Fibroblast of gingiva (primary cell): ENCODE measurements around the gene XK.
"Not testable (repeated sequence)": the region's sequence is repeated elsewhere in the genome, so short reads cannot be mapped to it uniquely, and the experiment has no call there.

Source experiments
- DNase-seq: peaks from one replicate; pipeline ENCODE4 v3.0.0-alpha.2; 2011; ENCODE audit warnings: low read depth

Gene XK

DNA sequence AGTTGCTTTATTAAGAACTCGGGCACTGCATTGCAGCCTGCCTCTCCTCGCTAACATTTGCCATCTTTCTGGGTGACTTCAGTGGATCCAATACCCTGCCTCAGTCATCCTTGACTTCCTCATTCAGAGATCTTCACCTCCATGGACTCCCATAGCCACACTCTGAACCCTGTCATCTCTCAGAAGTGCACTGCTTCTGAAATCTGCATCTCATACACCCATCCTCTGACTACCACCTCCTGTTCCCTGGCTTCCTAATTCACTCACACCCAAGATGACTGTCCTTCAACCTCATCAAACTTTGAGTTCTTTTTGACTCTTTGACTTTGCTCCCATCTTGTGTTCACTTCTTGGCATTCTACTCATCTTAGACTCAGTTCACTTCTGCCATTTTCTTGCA lies 68.9 kb downstream of the XK start:
- no peak for DNase-seq

DNA sequence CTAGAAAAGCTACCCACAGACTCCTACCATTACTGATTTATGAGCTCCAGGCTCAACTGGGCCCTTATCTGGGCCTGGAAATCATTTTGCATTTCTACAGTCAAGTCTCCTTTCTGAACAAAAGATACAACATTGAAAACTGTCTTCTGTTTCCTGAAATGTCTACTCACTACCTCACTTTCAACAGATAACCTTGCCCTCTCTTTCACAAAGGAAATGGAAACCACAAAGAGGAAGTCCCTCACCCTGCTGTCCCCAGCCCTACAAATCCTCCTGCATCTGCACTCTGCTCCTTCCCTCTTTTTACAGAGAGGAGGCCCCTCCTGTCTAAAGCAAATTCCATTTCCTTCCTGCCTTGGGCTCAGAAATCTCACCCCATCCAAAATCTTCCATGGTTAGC lies 69.4 kb downstream of the XK start:
- DNase-seq: no peak

DNA sequence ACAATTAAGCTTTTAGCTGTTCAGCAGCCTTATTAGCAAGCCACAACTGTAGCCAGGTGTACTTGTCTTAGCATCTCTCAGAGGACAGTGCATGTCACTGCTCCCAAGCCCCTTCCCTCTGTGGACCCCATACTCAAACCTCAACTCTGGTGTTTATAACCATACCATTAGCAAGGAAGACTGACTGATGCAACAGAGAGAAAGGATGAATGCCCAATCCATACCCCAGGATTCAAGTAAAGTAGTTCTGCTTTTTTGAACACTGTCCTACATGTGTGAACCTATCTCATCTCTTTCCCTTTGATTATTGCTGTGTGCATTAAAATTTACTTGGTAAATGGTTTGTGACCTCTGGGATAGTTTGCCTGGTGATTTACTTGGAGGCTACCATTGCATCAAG lies 71.5 kb downstream of the XK start:
- no peak for DNase-seq

DNA sequence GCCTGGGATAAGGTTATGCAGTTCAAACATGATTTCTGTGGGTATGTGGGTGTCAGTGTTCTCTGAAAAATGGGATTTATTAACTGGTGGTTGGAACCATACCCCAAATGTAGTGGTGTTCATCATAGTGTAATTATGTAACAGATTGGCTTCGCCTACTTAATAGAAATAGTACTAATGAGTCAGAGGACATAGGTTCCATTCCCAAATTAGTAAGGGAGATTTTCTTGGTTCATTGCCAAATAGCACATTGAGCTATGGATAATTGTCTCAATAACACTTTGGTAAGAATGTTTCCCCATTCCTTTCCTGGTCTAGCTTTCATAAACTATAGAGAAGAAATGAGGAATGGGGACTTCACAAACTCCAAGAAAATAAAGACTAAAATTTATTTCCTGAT lies 73.8 kb downstream of the XK start:
- no peak for DNase-seq

DNA sequence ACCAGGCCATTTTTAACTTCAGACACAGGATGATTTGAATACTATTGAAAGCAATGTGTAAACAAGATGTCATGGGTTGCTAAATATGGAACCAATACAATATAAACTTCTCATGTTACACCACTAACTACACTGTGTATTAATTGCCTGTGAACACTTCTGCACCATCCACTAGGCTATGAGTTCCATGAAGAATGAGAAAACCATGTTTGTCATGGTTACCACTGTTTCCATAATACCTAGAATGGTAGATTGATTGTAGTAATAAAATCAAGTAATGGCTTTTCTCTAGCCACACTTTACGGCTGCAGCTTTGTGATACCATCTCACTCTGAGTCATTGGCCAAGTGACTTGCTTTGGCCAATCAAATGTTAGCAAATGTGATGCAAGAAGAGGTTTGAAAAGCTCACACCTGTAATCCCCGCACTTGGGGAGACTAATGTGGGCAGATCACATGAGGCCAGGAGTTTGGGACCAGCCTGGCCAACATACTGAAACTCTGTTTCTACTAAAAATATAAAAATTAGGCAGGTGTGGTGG lies 74.4 kb downstream of the XK start:
- DNase-seq: no peak

DNA sequence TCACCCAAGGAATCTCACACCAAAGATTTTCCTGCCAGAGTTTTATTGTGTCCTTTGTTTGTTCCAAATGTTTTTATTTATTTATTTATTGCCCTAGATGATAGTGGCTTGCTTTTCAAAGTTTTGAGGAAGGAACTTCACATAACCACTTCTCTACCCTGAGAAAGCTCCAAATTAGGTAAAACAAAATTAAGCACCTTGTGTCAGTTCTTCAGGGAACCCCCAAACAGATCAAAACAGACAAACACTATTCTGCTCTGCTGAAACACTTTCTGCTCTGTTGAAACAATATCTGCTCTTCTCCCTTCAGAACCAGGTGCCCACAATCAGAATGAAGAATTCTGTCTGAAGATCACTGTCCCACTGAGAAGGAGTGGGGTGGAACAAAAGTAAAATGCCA lies 77.8 kb downstream of the XK start:
- no peak for DNase-seq

DNA sequence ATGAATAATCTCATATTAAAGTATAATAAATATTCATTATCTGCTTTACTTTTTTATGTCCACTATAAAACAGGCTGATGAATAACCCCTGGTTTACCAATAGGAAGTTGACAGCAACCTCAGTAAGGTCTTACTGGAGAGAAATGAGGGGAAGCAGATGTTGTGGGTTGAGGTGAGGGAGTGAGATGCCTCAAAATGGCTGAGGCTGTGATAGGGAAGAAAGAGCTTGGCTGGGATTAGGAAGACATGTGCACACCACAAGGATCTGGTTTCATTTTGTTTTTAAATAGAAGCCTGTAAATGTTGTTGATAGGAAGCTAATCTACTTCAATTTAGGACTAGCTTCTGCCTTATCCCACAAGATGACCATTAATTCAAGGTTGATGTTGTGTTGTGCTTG lies 79.9 kb downstream of the XK start:
- no peak for DNase-seq

DNA sequence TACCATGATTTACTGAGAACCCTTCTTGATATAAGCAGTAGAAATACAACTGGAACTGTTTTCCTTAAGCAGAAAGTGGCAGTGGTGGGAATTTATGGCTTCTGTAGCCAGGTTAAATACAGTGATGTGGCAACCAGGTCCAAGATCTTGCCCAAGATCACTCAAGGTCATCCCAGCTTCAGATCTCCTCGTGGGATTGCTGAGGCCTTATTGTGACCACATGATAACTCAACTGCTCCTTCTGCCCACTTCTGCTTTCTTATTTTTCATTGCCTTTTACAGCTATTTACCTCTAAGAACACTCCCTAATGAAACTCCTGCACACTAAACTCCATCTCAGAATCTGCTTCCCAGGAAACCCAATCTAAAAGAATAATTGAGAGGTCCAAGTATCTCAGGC lies 81.8 kb downstream of the XK start:
- no peak for DNase-seq

DNA sequence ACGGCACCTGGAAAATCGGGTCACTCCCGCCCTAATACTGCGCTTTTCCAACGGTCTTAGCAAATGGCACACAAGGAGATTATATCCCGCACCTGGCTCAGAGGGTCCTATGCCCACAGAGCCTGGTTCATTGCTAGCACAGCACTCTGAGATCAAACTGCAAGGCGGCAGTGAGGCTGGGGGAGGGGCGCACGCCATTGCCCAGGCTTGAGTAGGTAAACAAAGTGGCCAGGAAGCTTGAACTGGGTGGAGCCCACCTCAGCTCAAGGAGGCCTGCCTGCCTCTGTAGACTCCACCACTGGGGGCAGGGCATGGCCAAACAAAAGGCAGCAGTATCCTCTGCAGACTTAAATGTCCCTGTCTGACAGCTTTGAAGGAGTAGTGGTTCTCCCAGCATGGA lies 83.3 kb downstream of the XK start:
- not testable (repeated sequence) for DNase-seq

DNA sequence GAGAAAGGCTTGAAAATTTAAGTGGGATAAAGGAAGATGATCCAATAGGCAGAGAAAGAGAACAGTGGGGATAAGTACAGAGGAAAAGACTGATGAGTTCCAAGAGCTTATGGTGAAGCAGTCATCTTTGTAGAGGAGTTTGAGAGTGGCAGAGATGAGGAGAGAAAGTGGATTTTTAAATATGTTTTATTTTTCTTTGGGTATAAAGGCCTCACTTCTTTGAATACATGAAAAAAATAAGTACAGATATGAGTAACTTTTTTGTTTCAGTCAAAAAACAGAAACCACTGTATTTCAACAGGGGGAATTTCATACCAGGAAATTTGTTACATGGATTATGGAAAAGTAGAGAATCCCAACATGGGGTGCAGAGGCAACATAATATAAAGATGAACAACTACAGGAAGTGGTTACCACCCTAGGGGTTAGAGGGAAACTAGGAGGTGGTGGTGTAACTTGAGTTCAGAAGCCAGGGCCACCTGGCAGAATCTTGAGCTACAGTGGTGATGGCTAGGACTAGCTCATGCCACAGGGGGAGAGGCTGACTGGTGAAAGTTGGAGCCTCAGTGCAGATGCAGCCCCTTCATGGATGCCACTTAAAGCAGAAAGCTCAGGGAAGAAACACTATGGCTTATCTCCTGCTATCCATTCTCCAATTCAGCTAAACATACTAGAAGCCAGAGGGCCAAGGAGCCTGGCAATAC lies 90.8 kb downstream of the XK start:
- no peak for DNase-seq

DNA sequence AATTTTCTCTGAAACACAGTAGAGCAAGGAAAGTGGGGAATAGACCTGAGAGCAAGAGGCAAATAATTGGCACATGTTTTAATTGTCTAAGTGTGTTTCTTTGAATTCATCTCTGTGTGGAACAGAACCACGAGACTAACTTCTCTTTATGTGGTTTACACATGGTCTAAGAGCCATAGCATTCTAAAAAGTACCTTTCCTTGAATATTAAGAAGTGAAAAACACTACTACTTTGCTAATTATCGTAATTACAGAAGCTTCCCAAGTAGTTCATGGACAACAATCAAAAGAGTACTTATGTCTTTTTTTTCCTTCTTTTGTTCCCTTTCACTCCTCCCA lies 91.4 kb downstream of the XK start:
- no peak for DNase-seq

DNA sequence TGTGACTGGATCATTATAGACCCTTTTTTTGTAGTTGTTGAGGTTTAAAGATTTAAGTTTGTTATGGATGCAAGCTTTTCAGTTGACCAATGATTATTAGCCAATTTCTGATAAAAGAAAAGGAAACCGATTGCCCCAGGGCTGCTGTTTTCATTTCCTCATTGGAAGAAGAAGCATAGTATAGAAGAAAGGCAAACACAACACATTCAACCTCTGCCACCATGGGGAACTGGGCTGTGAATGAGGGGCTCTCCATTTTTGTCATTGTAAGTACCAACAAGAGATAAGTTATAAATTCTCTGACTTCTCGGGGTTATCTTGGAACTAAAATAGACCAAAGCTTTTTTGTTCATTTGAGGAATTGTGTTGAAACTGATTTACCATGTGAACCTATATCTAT lies 94.3 kb downstream of the XK start, which contains the start of gene CYBB:
Gene CYBB (plus strand): TSS at position 203 of the 400 bp plus-strand sequence. CDS start 19 bp downstream, at position 222.
- no peak for DNase-seq

DNA sequence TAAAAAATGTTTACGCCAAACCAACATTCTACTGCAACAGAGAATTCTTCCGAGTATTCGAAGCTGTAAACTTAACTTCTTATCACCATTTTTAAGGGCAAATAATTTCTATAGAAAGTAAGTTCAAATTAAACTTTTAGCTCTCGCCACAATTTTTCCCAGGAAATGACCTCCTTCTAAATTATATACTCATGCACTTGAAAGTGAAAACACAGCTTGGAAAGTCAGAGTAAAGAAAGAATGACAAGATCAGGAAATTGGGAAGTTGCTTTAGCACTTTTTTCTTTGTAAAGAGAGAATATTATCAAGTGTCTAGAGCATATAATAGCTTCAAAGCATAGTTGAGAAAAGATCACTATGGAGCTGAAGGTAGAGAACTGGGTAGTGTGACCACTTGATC lies 95.5 kb downstream of the XK start:
- no peak for DNase-seq
